OCI-LY7 (cell line): Measurements from ENCODE around the gene SPECC1L. TPM values are rescaled to one million over a fixed set of nuclear protein-coding genes. Genes with fewer than 3 reads are reported as not detected.

ENCODE experiments used
- BruUV-seq: library from RNA; stranded (reverse); fragments of 400-500 nt; replicated peaks from 2 replicates; lab custom pipeline; 2021; lab: Mats Ljungman, UMichigan
- CTCF ChIA-PET: fragments of 300-600 bp; sonication (Branson Sonifier 250); formaldehyde crosslinking; loops from one replicate; lab custom pipeline; 2022; ENCODE audit warnings: antibody characterized with exemption; ENCODE audit not compliant: unreplicated experiment; lab: Charles Lee
- POLR2A ChIA-PET: fragments of 300-600 bp; sonication (Branson Sonifier 250); formaldehyde crosslinking; loops from one replicate; lab custom pipeline; 2022; ENCODE audit warnings: antibody characterized with exemption; lab: Charles Lee
- DNase-seq: peaks from one replicate; pipeline ENCODE4 v3.0.0-alpha.2; 2015; ENCODE audit warnings: low spot score
- H2AFZ ChIP-seq: fragments of 200-600 bp; sonication (generic), shearing (Covaris generic); 2 replicates; pipeline ENCODE4 v1.6.1; 2014; ENCODE audit warnings: mild to moderate bottlenecking, antibody characterized with exemption, low read length, moderate library complexity
- H3K27ac ChIP-seq: fragments of 200-600 bp; sonication (generic); 2 replicates; pipeline ENCODE4 v1.5.1; 2014; ENCODE audit warnings: mixed run types, low read depth, mild to moderate bottlenecking, moderate library complexity, low read length, inconsistent platforms; ENCODE audit not compliant: poor library complexity, severe bottlenecking
- H3K36me3 ChIP-seq: fragments of 200-600 bp; sonication (generic); 2 replicates; pipeline ENCODE4 v1.6.1; 2014; ENCODE audit warnings: mild to moderate bottlenecking, antibody characterized with exemption, low read length, moderate library complexity, mixed read lengths; ENCODE audit not compliant: insufficient read depth
- H3K4me1 ChIP-seq: fragments of 200-600 bp; sonication (generic); 2 replicates; pipeline ENCODE4 v1.5.1; 2014; ENCODE audit warnings: mild to moderate bottlenecking, low read length; ENCODE audit not compliant: insufficient read depth, poor library complexity, severe bottlenecking
- H3K4me2 ChIP-seq: fragments of 200-600 bp; sonication (generic); 2 replicates; pipeline ENCODE4 v1.6.1; 2014; ENCODE audit warnings: mild to moderate bottlenecking, low read length
- H3K4me3 ChIP-seq: fragments of 200-600 bp; sonication (generic); 2 replicates; pipeline ENCODE4 v1.5.1; 2014; ENCODE audit warnings: mild to moderate bottlenecking, low read depth, low read length; ENCODE audit not compliant: poor library complexity, severe bottlenecking
- H3K79me2 ChIP-seq: fragments of 200-600 bp; sonication (generic); 2 replicates; pipeline ENCODE4 v1.6.1; 2016; ENCODE audit warnings: low read depth, mild to moderate bottlenecking, low read length, moderate library complexity, mixed read lengths; ENCODE audit not compliant: insufficient read depth
- H3K9me2 ChIP-seq: fragments of 200-600 bp; sonication (generic); 2 replicates; pipeline ENCODE4 v1.6.1; 2016; ENCODE audit warnings: mild to moderate bottlenecking, low read length, mixed read lengths; ENCODE audit not compliant: insufficient read depth
- H3K9me3 ChIP-seq: fragments of 200-600 bp; sonication (generic); 2 replicates; pipeline ENCODE4 v1.6.1; 2014; ENCODE audit warnings: mild to moderate bottlenecking, mixed run types, low read length, mixed read lengths
- H4K20me1 ChIP-seq: fragments of 200-600 bp; sonication (generic); 2 replicates; pipeline ENCODE4 v1.6.1; 2014; ENCODE audit warnings: mild to moderate bottlenecking, antibody characterized with exemption, low read length, moderate library complexity, mixed read lengths; ENCODE audit not compliant: insufficient read depth
- EZH2phosphoT487 ChIP-seq: fragments of 200-600 bp; sonication (generic); IDR thresholded peaks from 2 replicates; pipeline ENCODE4 v1.6.1; 2018; ENCODE audit warnings: low read depth, borderline replicate concordance, mild to moderate bottlenecking, mixed run types, antibody characterized with exemption, low read length, moderate library complexity, mixed read lengths
- intact Hi-C: fragments of 100-400 bp; cut with micrococcal nuclease; formaldehyde crosslinking; loops from one replicate; pipeline ENCODE4 v1.10.0; 2022; ENCODE audit not compliant: unreplicated experiment
- total RNA-seq, 2 experiments: library from RNA; depleted of rRNA in 1 of 2; stranded (reverse); fragments of >200 nt in 1 of 2; shearing (Covaris generic) in 1 of 2; gene quantifications; 2 replicates each; pipeline ENCODE4 v1.2.3, GENCODE V29; 2014 to 2022
- TF ChIP-seq, protein P1 (sequence below): fragments of 200-600 bp; sonication (generic); conservative IDR thresholded peaks from 2 replicates; pipeline ENCODE4 v1.5.1; 2014; ENCODE audit warnings: mild to moderate bottlenecking, antibody characterized with exemption, low read length, moderate library complexity, mixed read lengths

SPECC1L gene
- total RNA-seq, 2 experiments from 2014 or later: 47.0 to 66.2 TPM

DNA sequence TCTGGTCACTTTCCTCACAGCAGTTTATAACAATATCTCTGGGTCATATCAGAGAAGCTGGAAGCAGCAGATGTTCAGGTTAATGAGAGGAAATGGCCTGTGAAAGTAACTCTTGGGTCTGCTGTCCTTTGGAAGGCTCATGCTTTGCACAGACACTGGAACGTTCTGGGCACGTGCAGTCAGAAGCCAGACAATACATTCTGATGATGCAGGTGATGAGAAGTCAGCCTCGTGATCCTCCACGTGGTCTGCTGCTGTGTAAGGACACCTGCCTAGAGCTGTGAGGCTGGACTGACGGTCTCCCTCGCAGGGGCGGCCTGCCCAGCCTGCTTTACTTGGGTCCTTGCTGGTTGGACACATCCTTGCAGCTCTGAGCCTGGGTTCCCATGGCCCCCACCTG is 138.0 kb downstream of the SPECC1L start:
- no peak overlapping the region for H2AFZ ChIP-seq
- H3K9me2 ChIP-seq: no peaks in the 10 kb centered on the region
- H3K27ac ChIP-seq: no peak overlapping the region
- ChIA-PET CTCF (no interaction called here), POLR2A (interaction anchor here (0.6 kb wide), 1 partner anchor 326 kb away, joined by 7 read pairs; no protein-coding TSS in a partner anchor)
- no peaks in the 10 kb centered on the region for H3K79me2 ChIP-seq
- no peak overlapping the region for H3K4me2 ChIP-seq
- no peaks in the 10 kb centered on the region for H3K4me1 ChIP-seq
- TF ChIP-seq, protein P1, sequence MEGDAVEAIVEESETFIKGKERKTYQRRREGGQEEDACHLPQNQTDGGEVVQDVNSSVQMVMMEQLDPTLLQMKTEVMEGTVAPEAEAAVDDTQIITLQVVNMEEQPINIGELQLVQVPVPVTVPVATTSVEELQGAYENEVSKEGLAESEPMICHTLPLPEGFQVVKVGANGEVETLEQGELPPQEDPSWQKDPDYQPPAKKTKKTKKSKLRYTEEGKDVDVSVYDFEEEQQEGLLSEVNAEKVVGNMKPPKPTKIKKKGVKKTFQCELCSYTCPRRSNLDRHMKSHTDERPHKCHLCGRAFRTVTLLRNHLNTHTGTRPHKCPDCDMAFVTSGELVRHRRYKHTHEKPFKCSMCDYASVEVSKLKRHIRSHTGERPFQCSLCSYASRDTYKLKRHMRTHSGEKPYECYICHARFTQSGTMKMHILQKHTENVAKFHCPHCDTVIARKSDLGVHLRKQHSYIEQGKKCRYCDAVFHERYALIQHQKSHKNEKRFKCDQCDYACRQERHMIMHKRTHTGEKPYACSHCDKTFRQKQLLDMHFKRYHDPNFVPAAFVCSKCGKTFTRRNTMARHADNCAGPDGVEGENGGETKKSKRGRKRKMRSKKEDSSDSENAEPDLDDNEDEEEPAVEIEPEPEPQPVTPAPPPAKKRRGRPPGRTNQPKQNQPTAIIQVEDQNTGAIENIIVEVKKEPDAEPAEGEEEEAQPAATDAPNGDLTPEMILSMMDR: no peak
- no peak for TF ChIP-seq EZH2phosphoT487
- H4K20me1 ChIP-seq: no peaks in the 10 kb centered on the region
- DNase-seq: no peak
- H3K9me3 ChIP-seq: no peaks in the 10 kb centered on the region
- intact Hi-C loops: no loop called here
- no TSS peak for BruUV-seq
- peaks cover 33% of the 10 kb centered on the region for H3K36me3 ChIP-seq
- no peak overlapping the region for H3K4me3 ChIP-seq

DNA sequence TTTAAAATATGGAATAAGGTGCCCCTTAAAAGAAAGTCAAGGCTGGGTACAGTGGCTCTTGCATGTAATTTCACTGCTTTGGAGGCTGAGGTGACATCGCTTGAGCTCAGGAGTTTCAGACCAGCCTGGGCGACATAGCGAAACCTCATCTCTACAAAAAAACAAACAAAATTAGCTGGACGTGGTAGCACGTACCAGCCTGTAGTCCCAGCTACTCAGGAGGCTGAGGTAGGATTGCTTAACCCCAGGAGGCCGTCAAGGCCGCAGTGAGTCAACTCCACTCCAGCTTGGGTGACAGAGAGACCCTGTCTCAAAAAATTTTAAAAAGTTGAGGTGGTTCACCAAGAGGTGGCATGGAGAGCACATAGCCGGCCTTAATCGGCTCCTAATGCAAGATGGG is 139.1 kb downstream of the SPECC1L start:
- no peaks in the 10 kb centered on the region for H3K4me1 ChIP-seq
- H3K9me2 ChIP-seq: no peaks in the 10 kb centered on the region
- CTCF ChIA-PET: no interaction called here

More for the DNA sequence above, 139.1 kb downstream of the SPECC1L start:
- no peak overlapping the region for H2AFZ ChIP-seq
- no TSS peak for BruUV-seq
- no peak overlapping the region for H3K4me2 ChIP-seq
- H4K20me1 ChIP-seq: no peaks in the 10 kb centered on the region
- POLR2A ChIA-PET: no interaction called here
- intact Hi-C loops: no loop called here
- no peak overlapping the region for H3K27ac ChIP-seq
- no peaks in the 10 kb centered on the region for H3K79me2 ChIP-seq
- no peak for TF ChIP-seq EZH2phosphoT487
- TF ChIP-seq, protein P1: no peak
- no peak for DNase-seq
- H3K4me3 ChIP-seq: no peak overlapping the region
- peaks cover 30% of the 10 kb centered on the region for H3K36me3 ChIP-seq
- H3K9me3 ChIP-seq: no peaks in the 10 kb centered on the region
